ENCODE measurements around the gene DUSP19.

DNA sequence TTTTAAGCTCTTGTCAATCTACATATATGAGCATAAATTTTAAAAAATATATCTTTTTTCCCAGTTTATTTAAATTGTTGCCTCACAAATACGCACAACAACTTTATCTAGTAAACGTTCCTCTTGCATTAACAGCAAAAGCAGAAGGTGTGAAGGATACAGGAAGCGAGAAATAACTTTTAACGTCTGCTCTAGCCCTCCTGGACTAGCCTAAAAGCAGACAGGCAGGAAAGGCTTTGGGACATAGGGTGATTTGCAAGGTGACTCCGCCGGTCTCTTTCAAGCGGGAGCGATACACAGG, 434 bp upstream of the DUSP19 start:
- TF ChIP-seq, protein P1, sequence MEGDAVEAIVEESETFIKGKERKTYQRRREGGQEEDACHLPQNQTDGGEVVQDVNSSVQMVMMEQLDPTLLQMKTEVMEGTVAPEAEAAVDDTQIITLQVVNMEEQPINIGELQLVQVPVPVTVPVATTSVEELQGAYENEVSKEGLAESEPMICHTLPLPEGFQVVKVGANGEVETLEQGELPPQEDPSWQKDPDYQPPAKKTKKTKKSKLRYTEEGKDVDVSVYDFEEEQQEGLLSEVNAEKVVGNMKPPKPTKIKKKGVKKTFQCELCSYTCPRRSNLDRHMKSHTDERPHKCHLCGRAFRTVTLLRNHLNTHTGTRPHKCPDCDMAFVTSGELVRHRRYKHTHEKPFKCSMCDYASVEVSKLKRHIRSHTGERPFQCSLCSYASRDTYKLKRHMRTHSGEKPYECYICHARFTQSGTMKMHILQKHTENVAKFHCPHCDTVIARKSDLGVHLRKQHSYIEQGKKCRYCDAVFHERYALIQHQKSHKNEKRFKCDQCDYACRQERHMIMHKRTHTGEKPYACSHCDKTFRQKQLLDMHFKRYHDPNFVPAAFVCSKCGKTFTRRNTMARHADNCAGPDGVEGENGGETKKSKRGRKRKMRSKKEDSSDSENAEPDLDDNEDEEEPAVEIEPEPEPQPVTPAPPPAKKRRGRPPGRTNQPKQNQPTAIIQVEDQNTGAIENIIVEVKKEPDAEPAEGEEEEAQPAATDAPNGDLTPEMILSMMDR (IDR thresholded peaks at IDR 0.05 in 2 of 3, conservative IDR thresholded peaks at IDR 0.05 in 1 of 3; ENCODE audit: borderline replicate concordance in 1 of 3, insufficient read depth in 1 of 3, low read depth in 2 of 3, low read length in 2 of 3), result no peak
- TF ChIP-seq POLR2A (IDR thresholded peaks at IDR 0.05; ENCODE audit: borderline replicate concordance, extremely low read depth, insufficient read depth, insufficient read length) (no peak), YY1 (IDR thresholded peaks at IDR 0.05; ENCODE audit: extremely low read depth, insufficient replicate concordance, low read depth, low read length) (no peak), TCF7L2 (IDR thresholded peaks at IDR 0.05; ENCODE audit: borderline replicate concordance, extremely low read depth, insufficient read depth, insufficient read length) (no peak), EZH2 (IDR thresholded peaks at IDR 0.05) (no peak), POLR2AphosphoS5 (IDR thresholded peaks at IDR 0.05; ENCODE audit: low read depth, low read length) (no peak), EZH2phosphoT487 (IDR thresholded peaks at IDR 0.05; ENCODE audit: borderline replicate concordance) (no peak), ZFX (IDR thresholded peaks at IDR 0.05) (no peak), RAD21 (IDR thresholded peaks at IDR 0.05; ENCODE audit: low read depth) (no peak), ZNF274 (IDR thresholded peaks at IDR 0.05; ENCODE audit: low read depth, low read length) (no peak)
- TF ChIP-seq, protein P2, sequence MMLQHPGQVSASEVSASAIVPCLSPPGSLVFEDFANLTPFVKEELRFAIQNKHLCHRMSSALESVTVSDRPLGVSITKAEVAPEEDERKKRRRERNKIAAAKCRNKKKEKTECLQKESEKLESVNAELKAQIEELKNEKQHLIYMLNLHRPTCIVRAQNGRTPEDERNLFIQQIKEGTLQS (IDR thresholded peaks at IDR 0.05), result no peak
- TF ChIP-seq, protein P3, sequence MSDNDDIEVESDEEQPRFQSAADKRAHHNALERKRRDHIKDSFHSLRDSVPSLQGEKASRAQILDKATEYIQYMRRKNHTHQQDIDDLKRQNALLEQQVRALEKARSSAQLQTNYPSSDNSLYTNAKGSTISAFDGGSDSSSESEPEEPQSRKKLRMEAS (IDR thresholded peaks at IDR 0.05), result no peak
- TF ChIP-seq, protein P4, sequence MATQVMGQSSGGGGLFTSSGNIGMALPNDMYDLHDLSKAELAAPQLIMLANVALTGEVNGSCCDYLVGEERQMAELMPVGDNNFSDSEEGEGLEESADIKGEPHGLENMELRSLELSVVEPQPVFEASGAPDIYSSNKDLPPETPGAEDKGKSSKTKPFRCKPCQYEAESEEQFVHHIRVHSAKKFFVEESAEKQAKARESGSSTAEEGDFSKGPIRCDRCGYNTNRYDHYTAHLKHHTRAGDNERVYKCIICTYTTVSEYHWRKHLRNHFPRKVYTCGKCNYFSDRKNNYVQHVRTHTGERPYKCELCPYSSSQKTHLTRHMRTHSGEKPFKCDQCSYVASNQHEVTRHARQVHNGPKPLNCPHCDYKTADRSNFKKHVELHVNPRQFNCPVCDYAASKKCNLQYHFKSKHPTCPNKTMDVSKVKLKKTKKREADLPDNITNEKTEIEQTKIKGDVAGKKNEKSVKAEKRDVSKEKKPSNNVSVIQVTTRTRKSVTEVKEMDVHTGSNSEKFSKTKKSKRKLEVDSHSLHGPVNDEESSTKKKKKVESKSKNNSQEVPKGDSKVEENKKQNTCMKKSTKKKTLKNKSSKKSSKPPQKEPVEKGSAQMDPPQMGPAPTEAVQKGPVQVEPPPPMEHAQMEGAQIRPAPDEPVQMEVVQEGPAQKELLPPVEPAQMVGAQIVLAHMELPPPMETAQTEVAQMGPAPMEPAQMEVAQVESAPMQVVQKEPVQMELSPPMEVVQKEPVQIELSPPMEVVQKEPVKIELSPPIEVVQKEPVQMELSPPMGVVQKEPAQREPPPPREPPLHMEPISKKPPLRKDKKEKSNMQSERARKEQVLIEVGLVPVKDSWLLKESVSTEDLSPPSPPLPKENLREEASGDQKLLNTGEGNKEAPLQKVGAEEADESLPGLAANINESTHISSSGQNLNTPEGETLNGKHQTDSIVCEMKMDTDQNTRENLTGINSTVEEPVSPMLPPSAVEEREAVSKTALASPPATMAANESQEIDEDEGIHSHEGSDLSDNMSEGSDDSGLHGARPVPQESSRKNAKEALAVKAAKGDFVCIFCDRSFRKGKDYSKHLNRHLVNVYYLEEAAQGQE (IDR thresholded peaks at IDR 0.05; ENCODE audit: low read depth), result no peak
- TF ChIP-seq, protein P5, sequence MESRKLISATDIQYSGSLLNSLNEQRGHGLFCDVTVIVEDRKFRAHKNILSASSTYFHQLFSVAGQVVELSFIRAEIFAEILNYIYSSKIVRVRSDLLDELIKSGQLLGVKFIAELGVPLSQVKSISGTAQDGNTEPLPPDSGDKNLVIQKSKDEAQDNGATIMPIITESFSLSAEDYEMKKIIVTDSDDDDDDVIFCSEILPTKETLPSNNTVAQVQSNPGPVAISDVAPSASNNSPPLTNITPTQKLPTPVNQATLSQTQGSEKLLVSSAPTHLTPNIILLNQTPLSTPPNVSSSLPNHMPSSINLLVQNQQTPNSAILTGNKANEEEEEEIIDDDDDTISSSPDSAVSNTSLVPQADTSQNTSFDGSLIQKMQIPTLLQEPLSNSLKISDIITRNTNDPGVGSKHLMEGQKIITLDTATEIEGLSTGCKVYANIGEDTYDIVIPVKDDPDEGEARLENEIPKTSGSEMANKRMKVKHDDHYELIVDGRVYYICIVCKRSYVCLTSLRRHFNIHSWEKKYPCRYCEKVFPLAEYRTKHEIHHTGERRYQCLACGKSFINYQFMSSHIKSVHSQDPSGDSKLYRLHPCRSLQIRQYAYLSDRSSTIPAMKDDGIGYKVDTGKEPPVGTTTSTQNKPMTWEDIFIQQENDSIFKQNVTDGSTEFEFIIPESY (IDR thresholded peaks at IDR 0.05; ENCODE audit: extremely low read depth, insufficient replicate concordance, low read length), result no peak

All from HCT116 (cell line).